ENCODE data around the gene CXCL1.

Gene CXCL1

DNA sequence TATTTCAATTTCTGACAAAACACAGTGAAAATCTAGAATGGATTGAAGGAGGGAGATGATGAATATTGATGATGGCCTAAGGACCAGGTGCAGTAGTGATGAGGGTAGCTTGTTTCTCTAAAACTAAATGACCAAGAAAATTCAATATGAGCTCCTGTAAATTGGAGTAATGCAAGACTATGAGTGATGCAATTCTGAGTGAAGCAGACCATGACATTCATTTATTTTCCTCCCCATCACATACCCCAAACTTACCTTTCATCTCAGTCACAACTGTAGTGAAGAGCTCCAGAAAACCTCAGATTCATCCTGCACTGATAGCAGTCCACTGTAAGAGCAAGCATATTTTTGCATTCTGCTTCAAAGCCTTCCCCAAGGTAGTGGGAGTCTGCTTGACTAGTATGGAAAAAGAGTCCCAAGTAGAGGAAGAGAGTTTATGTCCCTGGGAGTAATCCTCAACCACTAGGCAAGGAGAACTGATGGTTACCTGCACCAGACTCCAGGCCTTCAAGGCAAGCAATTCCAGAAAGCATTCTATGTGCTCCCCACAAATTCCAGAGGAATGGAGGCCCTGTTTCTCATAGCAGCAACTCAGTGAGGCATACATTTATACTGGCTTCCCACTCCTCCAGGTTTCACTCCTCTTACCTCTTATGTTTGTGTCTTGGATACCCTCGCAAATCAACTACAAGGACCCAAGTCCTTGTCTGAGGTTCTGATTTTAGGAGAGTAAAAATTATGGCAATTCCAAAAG, 47.2 kb downstream of the CXCL1 start:
- TF ChIP-seq, protein P1, sequence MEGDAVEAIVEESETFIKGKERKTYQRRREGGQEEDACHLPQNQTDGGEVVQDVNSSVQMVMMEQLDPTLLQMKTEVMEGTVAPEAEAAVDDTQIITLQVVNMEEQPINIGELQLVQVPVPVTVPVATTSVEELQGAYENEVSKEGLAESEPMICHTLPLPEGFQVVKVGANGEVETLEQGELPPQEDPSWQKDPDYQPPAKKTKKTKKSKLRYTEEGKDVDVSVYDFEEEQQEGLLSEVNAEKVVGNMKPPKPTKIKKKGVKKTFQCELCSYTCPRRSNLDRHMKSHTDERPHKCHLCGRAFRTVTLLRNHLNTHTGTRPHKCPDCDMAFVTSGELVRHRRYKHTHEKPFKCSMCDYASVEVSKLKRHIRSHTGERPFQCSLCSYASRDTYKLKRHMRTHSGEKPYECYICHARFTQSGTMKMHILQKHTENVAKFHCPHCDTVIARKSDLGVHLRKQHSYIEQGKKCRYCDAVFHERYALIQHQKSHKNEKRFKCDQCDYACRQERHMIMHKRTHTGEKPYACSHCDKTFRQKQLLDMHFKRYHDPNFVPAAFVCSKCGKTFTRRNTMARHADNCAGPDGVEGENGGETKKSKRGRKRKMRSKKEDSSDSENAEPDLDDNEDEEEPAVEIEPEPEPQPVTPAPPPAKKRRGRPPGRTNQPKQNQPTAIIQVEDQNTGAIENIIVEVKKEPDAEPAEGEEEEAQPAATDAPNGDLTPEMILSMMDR (IDR thresholded peaks at IDR 0.05; ENCODE audit: insufficient read depth, low read length, poor library complexity, severe bottlenecking) = no peak
- no peaks in the 10 kb centered on the region for H3K27me3 ChIP-seq (replicated peaks; ENCODE audit: control insufficient read depth, insufficient read depth, low read length)
- DNase-seq (ENCODE audit: extremely low read depth, insufficient read length) = no peak
- no peaks in the 10 kb centered on the region for H3K36me3 ChIP-seq (ENCODE audit: control insufficient read depth, insufficient read depth, low read length)
- H3K4me3 ChIP-seq (replicated peaks; ENCODE audit: low read depth, low read length) = no peak overlapping the region

DNA sequence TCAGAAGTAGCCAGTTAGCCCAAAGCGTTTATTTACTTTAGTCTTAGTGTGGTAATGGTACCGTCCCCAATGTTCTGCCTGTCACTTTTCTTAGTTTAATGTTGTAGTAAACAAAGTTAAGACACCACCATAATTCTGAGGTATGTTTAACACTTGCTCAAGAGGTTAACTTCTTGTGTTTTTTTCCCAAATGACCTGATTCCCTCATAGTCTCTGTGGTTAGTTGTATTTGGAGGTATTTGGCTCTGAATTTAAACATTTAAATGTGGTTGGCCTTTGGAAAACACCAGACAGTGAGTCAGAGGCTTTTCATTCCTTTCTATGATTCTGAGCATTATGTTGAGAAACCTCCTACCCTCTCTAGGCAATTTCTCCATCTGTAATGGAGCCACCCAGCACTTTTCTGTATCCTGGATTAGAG, 47.9 kb downstream of the CXCL1 start:
- DNase-seq (ENCODE audit: extremely low read depth, insufficient read length) = no peak
- H3K36me3 ChIP-seq (ENCODE audit: control insufficient read depth, insufficient read depth, low read length) = no peaks in the 10 kb centered on the region
- no peaks in the 10 kb centered on the region for H3K27me3 ChIP-seq (replicated peaks; ENCODE audit: control insufficient read depth, insufficient read depth, low read length)
- TF ChIP-seq, protein P1 (IDR thresholded peaks at IDR 0.05; ENCODE audit: insufficient read depth, low read length, poor library complexity, severe bottlenecking) = no peak
- no peak overlapping the region for H3K4me3 ChIP-seq (replicated peaks; ENCODE audit: low read depth, low read length)

GRCh38 chr4:73918058-73918457, 48.9 kb downstream of the CXCL1 start:
- TF ChIP-seq, protein P1 (IDR thresholded peaks at IDR 0.05; ENCODE audit: insufficient read depth, low read length, poor library complexity, severe bottlenecking) = no peak
- Histone ChIP-seq H3K4me3 (replicated peaks; ENCODE audit: low read depth, low read length) (no peak overlapping the region), H3K36me3 (ENCODE audit: control insufficient read depth, insufficient read depth, low read length) (no peaks in the 10 kb centered on the region), H3K27me3 (replicated peaks; ENCODE audit: control insufficient read depth, insufficient read depth, low read length) (no peaks in the 10 kb centered on the region)
- no peak for DNase-seq (ENCODE audit: extremely low read depth, insufficient read length)

- TF ChIP-seq, protein P1 (IDR thresholded peaks at IDR 0.05; ENCODE audit: insufficient read depth, low read length, poor library complexity, severe bottlenecking) = no peak
- no peaks in the 10 kb centered on the region for H3K36me3 ChIP-seq (ENCODE audit: control insufficient read depth, insufficient read depth, low read length)
These were observed 50.5 kb downstream of the CXCL1 start for GRCh38 chr4:73919691-73920090.

More at GRCh38 chr4:73919691-73920090, 50.5 kb downstream of the CXCL1 start:
- Histone ChIP-seq H3K27me3 (replicated peaks; ENCODE audit: control insufficient read depth, insufficient read depth, low read length) (no peaks in the 10 kb centered on the region), H3K4me3 (replicated peaks; ENCODE audit: low read depth, low read length) (no peak overlapping the region)
- no peak for DNase-seq (ENCODE audit: extremely low read depth, insufficient read length)
